SK-N-SH treated with all-trans-retinoic acid at 6 μM for 48 hours (cell line): ENCODE data around the gene ADPRH.

Source experiments
- ATAC-seq: fragments of 200-7000 bp; cut with Tn5 transposase; 3 replicates; pipeline ENCODE4 v1.9.1; 2020; ENCODE audit warnings: mild to moderate bottlenecking, moderate library complexity
- ARNTL ChIP-seq: fragments of 450-650 bp; formaldehyde crosslinking; IDR thresholded peaks from 2 replicates; pipeline ENCODE4 v1.5.0; 2020; ENCODE audit warnings: low read depth, mild to moderate bottlenecking, moderate library complexity, borderline replicate concordance
- BACH2 ChIP-seq: fragments of 250-450 bp; sonication (Bioruptor Pico); IDR thresholded peaks from 2 replicates; pipeline ENCODE4 v1.9.0; 2021; ENCODE audit warnings: mild to moderate bottlenecking, borderline replicate concordance
- CSDC2 ChIP-seq: fragments of 250-450 bp; sonication (Bioruptor Pico); IDR thresholded peaks from 2 replicates; pipeline ENCODE4 v1.5.0; 2020; ENCODE audit warnings: mild to moderate bottlenecking, moderate library complexity
- CSRNP3 ChIP-seq: fragments of 250-450 bp; sonication (Bioruptor Pico); IDR thresholded peaks from 2 replicates; pipeline ENCODE4 v1.5.1; 2021; ENCODE audit warnings: mild to moderate bottlenecking, moderate library complexity
- ESRRG ChIP-seq: fragments of 250-450 bp; sonication (Bioruptor Pico); IDR thresholded peaks from 2 replicates; pipeline ENCODE4 v1.6.1; 2021; ENCODE audit warnings: mild to moderate bottlenecking
- OSR1 ChIP-seq: fragments of 250-450 bp; sonication (Bioruptor Pico); IDR thresholded peaks from 2 replicates; pipeline ENCODE4 v1.8.0; 2022; ENCODE audit warnings: moderate library complexity, mild to moderate bottlenecking, inconsistent platforms
- PATZ1 ChIP-seq: fragments of 250-450 bp; sonication (Bioruptor Pico); IDR thresholded peaks from 2 replicates; pipeline ENCODE4 v1.8.0; 2020; ENCODE audit warnings: mild to moderate bottlenecking, moderate library complexity, borderline replicate concordance
- PPARA ChIP-seq: fragments of 250-450 bp; sonication (Bioruptor Pico); IDR thresholded peaks from 2 replicates; pipeline ENCODE4 v1.5.0; 2020; ENCODE audit warnings: mild to moderate bottlenecking, borderline replicate concordance
- SNAI2 ChIP-seq: fragments of 250-450 bp; sonication (Bioruptor Pico); IDR thresholded peaks from 2 replicates; pipeline ENCODE4 v1.5.0; 2020; ENCODE audit warnings: mild to moderate bottlenecking, moderate library complexity
- TCF4 ChIP-seq: fragments of 250-450 bp; sonication (Bioruptor Pico); IDR thresholded peaks from 2 replicates; pipeline ENCODE4 v1.8.0; 2021; ENCODE audit warnings: mild to moderate bottlenecking, moderate library complexity, borderline replicate concordance
- TOX ChIP-seq: fragments of 250-450 bp; sonication (Bioruptor Pico); IDR thresholded peaks from 2 replicates; pipeline ENCODE4 v1.8.0; 2021; ENCODE audit warnings: mild to moderate bottlenecking, moderate library complexity, borderline replicate concordance
- TSHZ2 ChIP-seq: fragments of 250-450 bp; sonication (Bioruptor Pico); IDR thresholded peaks from 2 replicates; pipeline ENCODE4 v1.5.0; 2020; ENCODE audit warnings: mild to moderate bottlenecking, moderate library complexity
- ZC3H10 ChIP-seq: fragments of 250-450 bp; sonication (Bioruptor Pico); IDR thresholded peaks from 2 replicates; pipeline ENCODE4 v1.5.1; 2021; ENCODE audit warnings: mild to moderate bottlenecking, moderate library complexity
- ZFP3 ChIP-seq: fragments of 250-450 bp; sonication (Bioruptor Pico); IDR thresholded peaks from 2 replicates; pipeline ENCODE4 v1.5.0; 2020; ENCODE audit warnings: mild to moderate bottlenecking, moderate library complexity
- ZFP30 ChIP-seq: fragments of 450-650 bp; formaldehyde crosslinking; IDR thresholded peaks from 2 replicates; pipeline ENCODE4 v1.5.0; 2022; ENCODE audit warnings: mild to moderate bottlenecking, moderate library complexity
- ZNF70 ChIP-seq: fragments of 450-650 bp; formaldehyde crosslinking; IDR thresholded peaks from 2 replicates; pipeline ENCODE4 v1.5.0; 2020; ENCODE audit warnings: mild to moderate bottlenecking, moderate library complexity
- ZNF8 ChIP-seq: fragments of 450-650 bp; formaldehyde crosslinking; IDR thresholded peaks from 2 replicates; pipeline ENCODE4 v1.5.0; 2020; ENCODE audit warnings: mild to moderate bottlenecking, moderate library complexity
- TF ChIP-seq, protein P1 (sequence below): fragments of 250-450 bp; sonication (Bioruptor Pico); IDR thresholded peaks from 2 replicates; pipeline ENCODE4 v1.8.0; 2021; ENCODE audit warnings: low read depth, mild to moderate bottlenecking, moderate library complexity, borderline replicate concordance
- TF ChIP-seq, protein P2 (sequence below): fragments of 250-450 bp; sonication (Bioruptor Pico); IDR thresholded peaks from 2 replicates; pipeline ENCODE4 v1.5.1; 2020; ENCODE audit warnings: low read depth, mild to moderate bottlenecking, moderate library complexity

ADPRH gene

DNA sequence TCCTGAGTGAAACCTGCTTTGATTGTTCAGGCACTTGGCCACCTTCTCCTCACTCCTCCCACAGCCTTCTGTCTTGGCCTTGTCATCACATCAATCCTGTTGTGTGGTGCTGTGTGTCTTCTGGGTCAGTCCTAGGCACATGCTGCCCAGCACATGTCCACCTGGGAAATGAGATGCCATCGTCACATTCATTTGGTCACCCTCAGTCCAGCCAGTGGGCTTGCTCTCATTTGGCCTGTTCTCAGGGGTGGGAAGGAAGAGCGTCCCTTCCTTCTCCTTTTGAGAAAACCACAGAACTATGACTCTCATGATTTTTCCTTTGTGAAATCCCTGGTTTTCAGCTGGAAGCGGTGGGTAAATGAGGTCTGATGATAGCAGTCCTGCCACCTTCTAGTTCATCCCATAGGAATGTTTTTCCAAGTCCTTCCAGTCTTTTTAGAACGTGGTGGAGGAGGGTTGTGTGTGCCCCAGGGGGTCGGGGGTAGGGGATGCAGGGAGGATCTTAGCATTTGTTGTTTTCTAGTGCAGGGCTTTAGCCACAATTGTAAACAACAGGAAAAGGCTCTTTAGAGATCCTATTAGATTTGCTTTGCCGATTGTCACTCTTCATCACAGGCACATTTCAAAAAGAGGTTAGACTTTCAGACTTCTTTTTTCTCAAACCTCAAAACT is 9.9 kb downstream of the ADPRH start:
- TF ChIP-seq CSRNP3 (no peak), ZNF70 (no peak), TCF4 (CRISPR knock-in tag) (no peak), TOX (CRISPR knock-in tag) (no peak), ARNTL (CRISPR knock-in tag) (no peak)
- no peak for ATAC-seq

- TF ChIP-seq, protein P1, sequence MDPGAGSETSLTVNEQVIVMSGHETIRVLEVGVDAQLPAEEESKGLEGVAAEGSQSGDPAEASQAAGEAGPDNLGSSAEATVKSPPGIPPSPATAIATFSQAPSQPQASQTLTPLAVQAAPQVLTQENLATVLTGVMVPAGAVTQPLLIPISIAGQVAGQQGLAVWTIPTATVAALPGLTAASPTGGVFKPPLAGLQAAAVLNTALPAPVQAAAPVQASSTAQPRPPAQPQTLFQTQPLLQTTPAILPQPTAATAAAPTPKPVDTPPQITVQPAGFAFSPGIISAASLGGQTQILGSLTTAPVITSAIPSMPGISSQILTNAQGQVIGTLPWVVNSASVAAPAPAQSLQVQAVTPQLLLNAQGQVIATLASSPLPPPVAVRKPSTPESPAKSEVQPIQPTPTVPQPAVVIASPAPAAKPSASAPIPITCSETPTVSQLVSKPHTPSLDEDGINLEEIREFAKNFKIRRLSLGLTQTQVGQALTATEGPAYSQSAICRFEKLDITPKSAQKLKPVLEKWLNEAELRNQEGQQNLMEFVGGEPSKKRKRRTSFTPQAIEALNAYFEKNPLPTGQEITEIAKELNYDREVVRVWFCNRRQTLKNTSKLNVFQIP (CRISPR knock-in tag): no peak
- TF ChIP-seq TSHZ2 (CRISPR knock-in tag) (no peak), PATZ1 (no peak), ZNF70 (no peak), ZFP3 (CRISPR knock-in tag) (no peak), TCF4 (CRISPR knock-in tag) (no peak), ZFP30 (CRISPR knock-in tag) (no peak), SNAI2 (no peak), ZNF8 (CRISPR knock-in tag) (no peak), ZC3H10 (CRISPR knock-in tag) (no peak), ESRRG (CRISPR knock-in tag) (no peak), OSR1 (CRISPR knock-in tag) (no peak), BACH2 (CRISPR knock-in tag) (no peak), PPARA (no peak)
- TF ChIP-seq, protein P2, sequence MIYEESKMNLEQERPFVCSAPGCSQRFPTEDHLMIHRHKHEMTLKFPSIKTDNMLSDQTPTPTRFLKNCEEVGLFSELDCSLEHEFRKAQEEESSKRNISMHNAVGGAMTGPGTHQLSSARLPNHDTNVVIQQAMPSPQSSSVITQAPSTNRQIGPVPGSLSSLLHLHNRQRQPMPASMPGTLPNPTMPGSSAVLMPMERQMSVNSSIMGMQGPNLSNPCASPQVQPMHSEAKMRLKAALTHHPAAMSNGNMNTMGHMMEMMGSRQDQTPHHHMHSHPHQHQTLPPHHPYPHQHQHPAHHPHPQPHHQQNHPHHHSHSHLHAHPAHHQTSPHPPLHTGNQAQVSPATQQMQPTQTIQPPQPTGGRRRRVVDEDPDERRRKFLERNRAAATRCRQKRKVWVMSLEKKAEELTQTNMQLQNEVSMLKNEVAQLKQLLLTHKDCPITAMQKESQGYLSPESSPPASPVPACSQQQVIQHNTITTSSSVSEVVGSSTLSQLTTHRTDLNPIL (CRISPR knock-in tag): no peak
- ATAC-seq: no peak
These were observed 11.4 kb downstream of the ADPRH start for GRCh38 chr3:119590706-119591105.

- TF ChIP-seq ZFP30 (CRISPR knock-in tag) (no peak), PPARA (no peak), TSHZ2 (CRISPR knock-in tag) (no peak), ZNF8 (CRISPR knock-in tag) (no peak), ESRRG (CRISPR knock-in tag) (no peak), CSDC2 (CRISPR knock-in tag) (no peak), ZNF70 (no peak)
- TF ChIP-seq, protein P2 (CRISPR knock-in tag): no peak
- TF ChIP-seq, protein P1 (CRISPR knock-in tag): no peak
- ATAC-seq: no peak
These were observed 13.6 kb downstream of the ADPRH start for GRCh38 chr3:119592861-119593260.
